Erythroblast (primary cell): ENCODE results near the gene TTC28.

Experiments
- GATA1 ChIP-seq: IDR thresholded peaks from 2 replicates; pipeline ENCODE4 v1.6.1; 2011; ENCODE audit warnings: low read depth, mild to moderate bottlenecking, control low read depth, low read length, moderate library complexity
- POLR2A ChIP-seq: IDR thresholded peaks from 2 replicates; pipeline ENCODE4 v1.6.1; 2011; ENCODE audit warnings: mild to moderate bottlenecking, low read length

- TF ChIP-seq POLR2A (no peak), GATA1 (no peak)
Measured at GRCh38 chr22:28500006-28500405, 179.6 kb downstream of the TTC28 start.
